ENCODE results near the gene ERN1. TPM values are rescaled to one million over a fixed set of nuclear protein-coding genes. Genes with fewer than 3 reads are reported as not detected.

The ERN1 gene
- total and polyA plus RNA-seq, 3 experiments from 2014 or later, result 24.7 to 92.1 (median 25.5) TPM

- peak overlapping the region in 3 of 7 donors; percentile 4 to 26 (median 15) for H3K4me3 Mint-ChIP-seq
- no peaks in the 10 kb centered on the region for H3K9me3 Mint-ChIP-seq
- Histone ChIP-seq H3K4me3 (ENCODE audit: low read length) (no peak overlapping the region), H3K9me3 (ENCODE audit: low read length) (no peaks in the 10 kb centered on the region), H3K27me3 (ENCODE audit: insufficient read depth, low read length, poor library complexity, severe bottlenecking) (no peaks in the 10 kb centered on the region), H3K4me1 (ENCODE audit: insufficient read depth, low read length) (peaks cover 39% of the 10 kb centered on the region), H3K27ac (ENCODE audit: low read depth, low read length) (no peak overlapping the region), H3K36me3 (ENCODE audit: insufficient read depth, low read length) (peaks cover 4% of the 10 kb centered on the region)
- ChIA-PET POLR2A (interaction anchor here (0.6 kb wide), 1 partner anchor 26 kb away, joined by 3 read pairs; no protein-coding TSS in a partner anchor), CTCF (interaction anchor here (0.9 to 1.9 kb wide), 4 partner anchors 9 to 73 kb away, joined by 3 to 7 read pairs (median 3); no protein-coding TSS in a partner anchor)
- H3K4me1 Mint-ChIP-seq, result peaks cover 65 to 83% (median 78%) of the 10 kb centered on the region in 3 donors
- peaks cover 0 to 26% (median 7%) of the 10 kb centered on the region in 3 donors for H3K36me3 Mint-ChIP-seq
- DNase-seq, result no peak
- peak overlapping the region; percentile 7 to 80 (median 53) for H3K27ac Mint-ChIP-seq
- H3K27me3 Mint-ChIP-seq, result no peaks in the 10 kb centered on the region
Measured at GRCh38 chr17:64102627-64103390, 27.1 kb downstream of the ERN1 start.

DNA sequence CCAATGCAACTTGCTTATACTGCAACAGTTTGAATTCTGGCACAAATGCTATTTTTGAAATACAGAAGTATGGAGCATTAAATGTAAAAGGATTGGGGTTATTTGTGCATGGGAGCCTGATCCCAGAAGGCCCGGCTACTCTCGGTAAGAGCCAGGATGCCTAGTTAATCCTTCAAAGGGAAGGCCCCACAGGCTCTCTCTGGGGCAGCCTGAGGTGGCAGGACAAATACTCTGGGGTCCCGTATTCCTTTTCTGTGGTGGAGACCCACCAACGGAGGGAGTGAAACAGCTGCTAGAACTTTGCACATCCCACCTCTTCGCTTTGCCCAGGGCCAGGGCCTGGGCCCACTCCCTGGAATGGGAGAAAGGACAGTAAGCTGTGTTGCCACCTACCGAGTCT lies 30.4 kb downstream of the ERN1 start:
- no peak for DNase-seq
- peak overlapping the region in 1 of 8 donors; percentile 36 for H3K27ac Mint-ChIP-seq
- POLR2A ChIA-PET, result no interaction called here
- no peaks in the 10 kb centered on the region for H3K9me3 ChIP-seq (ENCODE audit: low read length)
- peaks cover 57 to 74% (median 69%) of the 10 kb centered on the region in 3 donors for H3K4me1 Mint-ChIP-seq
- H3K4me3 ChIP-seq (ENCODE audit: low read length), result no peak overlapping the region
- H3K4me3 Mint-ChIP-seq, result no peak overlapping the region
- H3K4me1 ChIP-seq (ENCODE audit: insufficient read depth, low read length), result peaks cover 20% of the 10 kb centered on the region
- H3K9me3 Mint-ChIP-seq, result no peaks in the 10 kb centered on the region
- H3K36me3 Mint-ChIP-seq, result peaks cover 15 to 52% (median 16%) of the 10 kb centered on the region in 3 donors
- CTCF ChIA-PET, result no interaction called here
- no peaks in the 10 kb centered on the region for H3K27me3 ChIP-seq (ENCODE audit: insufficient read depth, low read length, poor library complexity, severe bottlenecking)
- H3K36me3 ChIP-seq (ENCODE audit: insufficient read depth, low read length), result peaks cover 16% of the 10 kb centered on the region
- H3K27ac ChIP-seq (ENCODE audit: low read depth, low read length), result no peak overlapping the region
- no peaks in the 10 kb centered on the region for H3K27me3 Mint-ChIP-seq

GRCh38 chr17:64097196-64097936 lies 32.6 kb downstream of the ERN1 start:
- Mint-ChIP-seq H3K9me3 (no peaks in the 10 kb centered on the region), H3K36me3 (peaks cover 17 to 62% (median 21%) of the 10 kb centered on the region in 3 donors), H3K27ac (peak overlapping the region in 3 of 8 donors; percentile 15 to 93 (median 21)), H3K27me3 (no peaks in the 10 kb centered on the region), H3K4me3 (no peak overlapping the region), H3K4me1 (peaks cover 53 to 73% (median 63%) of the 10 kb centered on the region in 3 donors)
- peaks cover 10% of the 10 kb centered on the region for H3K4me1 ChIP-seq (ENCODE audit: insufficient read depth, low read length)
- DNase-seq, result no peak
- ChIA-PET CTCF (interaction anchor here (0.7 to 1.9 kb wide), 3 partner anchors 34 to 248 kb away, joined by 3 to 7 read pairs (median 3); no protein-coding TSS in a partner anchor), POLR2A (no interaction called here)
- peaks cover 16% of the 10 kb centered on the region for H3K36me3 ChIP-seq (ENCODE audit: insufficient read depth, low read length)
- no peaks in the 10 kb centered on the region for H3K9me3 ChIP-seq (ENCODE audit: low read length)
- H3K27me3 ChIP-seq (ENCODE audit: insufficient read depth, low read length, poor library complexity, severe bottlenecking), result no peaks in the 10 kb centered on the region
- no peak overlapping the region for H3K4me3 ChIP-seq (ENCODE audit: low read length)
- no peak overlapping the region for H3K27ac ChIP-seq (ENCODE audit: low read depth, low read length)

DNA sequence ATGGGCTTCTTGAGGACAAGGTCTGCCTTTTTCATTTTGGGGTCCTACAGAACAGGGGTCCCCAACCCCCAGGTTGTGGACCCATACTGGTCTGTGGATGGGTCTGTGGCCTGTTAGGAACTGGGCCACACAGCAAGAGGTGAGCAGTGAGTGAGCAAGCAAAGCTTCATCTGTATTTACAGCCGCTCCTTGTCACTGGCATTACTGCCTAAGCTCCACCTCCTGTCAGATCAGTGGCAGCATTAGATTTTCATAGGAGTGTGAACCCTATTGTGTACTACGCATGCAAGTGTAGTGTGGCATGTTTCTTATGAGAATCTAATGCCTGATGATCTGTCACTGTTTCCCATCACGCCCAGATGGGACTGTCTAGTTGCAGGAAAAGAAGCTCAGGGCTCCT lies 33.9 kb downstream of the ERN1 start:
- peaks cover 16% of the 10 kb centered on the region for H3K36me3 ChIP-seq (ENCODE audit: insufficient read depth, low read length)
- H3K4me3 ChIP-seq (ENCODE audit: low read length), result no peak overlapping the region
- Mint-ChIP-seq H3K27me3 (no peaks in the 10 kb centered on the region), H3K27ac (peak overlapping the region in 6 of 8 donors; percentile 28 to 93 (median 80)), H3K4me3 (peak overlapping the region in 1 of 7 donors; percentile 51), H3K4me1 (peaks cover 59 to 76% (median 67%) of the 10 kb centered on the region in 3 donors), H3K36me3 (peaks cover 19 to 63% (median 24%) of the 10 kb centered on the region in 3 donors), H3K9me3 (no peaks in the 10 kb centered on the region)
- H3K4me1 ChIP-seq (ENCODE audit: insufficient read depth, low read length), result peaks cover 20% of the 10 kb centered on the region
- no peaks in the 10 kb centered on the region for H3K27me3 ChIP-seq (ENCODE audit: insufficient read depth, low read length, poor library complexity, severe bottlenecking)
- CTCF ChIA-PET, result interaction anchor here (1.9 kb wide), 1 partner anchor 37 kb away, joined by 7 read pairs; no protein-coding TSS in a partner anchor
- no peaks in the 10 kb centered on the region for H3K9me3 ChIP-seq (ENCODE audit: low read length)
- POLR2A ChIA-PET, result no interaction called here
- H3K27ac ChIP-seq (ENCODE audit: low read depth, low read length), result no peak overlapping the region
- no peak for DNase-seq

- Histone ChIP-seq H3K4me3 (ENCODE audit: low read length) (no peak overlapping the region), H3K27ac (ENCODE audit: low read depth, low read length) (no peak overlapping the region), H3K4me1 (ENCODE audit: insufficient read depth, low read length) (peaks cover 27% of the 10 kb centered on the region), H3K9me3 (ENCODE audit: low read length) (no peaks in the 10 kb centered on the region), H3K36me3 (ENCODE audit: insufficient read depth, low read length) (peaks cover 16% of the 10 kb centered on the region), H3K27me3 (ENCODE audit: insufficient read depth, low read length, poor library complexity, severe bottlenecking) (no peaks in the 10 kb centered on the region)
- Mint-ChIP-seq H3K36me3 (peaks cover 21 to 61% (median 24%) of the 10 kb centered on the region in 3 donors), H3K4me3 (peak overlapping the region in 2 of 7 donors; percentile 51), H3K27ac (peak overlapping the region in 7 of 8 donors; percentile 28 to 93 (median 83)), H3K27me3 (no peaks in the 10 kb centered on the region), H3K4me1 (peaks cover 63 to 79% (median 70%) of the 10 kb centered on the region in 3 donors), H3K9me3 (no peaks in the 10 kb centered on the region)
- DNase-seq, result no peak
- ChIA-PET POLR2A (interaction anchor here (0.6 kb wide), 1 partner anchor 1540 kb away, joined by 4 read pairs; no protein-coding TSS in a partner anchor), CTCF (interaction anchor here (1.9 kb wide), 1 partner anchor 38 kb away, joined by 7 read pairs; no protein-coding TSS in a partner anchor)
Measured at GRCh38 chr17:64095144-64095882, 34.6 kb downstream of the ERN1 start.

- peaks cover 67 to 79% (median 71%) of the 10 kb centered on the region in 3 donors for H3K4me1 Mint-ChIP-seq
- peaks cover 16% of the 10 kb centered on the region for H3K36me3 ChIP-seq (ENCODE audit: insufficient read depth, low read length)
- H3K27me3 Mint-ChIP-seq, result no peaks in the 10 kb centered on the region
- H3K4me3 ChIP-seq (ENCODE audit: low read length), result no peak overlapping the region
- ChIA-PET POLR2A (no interaction called here), CTCF (interaction anchor here (2.7 kb wide), 1 partner anchor 18 kb away, joined by 5 read pairs; no protein-coding TSS in a partner anchor)
- DNase-seq, result no peak
- no peaks in the 10 kb centered on the region for H3K27me3 ChIP-seq (ENCODE audit: insufficient read depth, low read length, poor library complexity, severe bottlenecking)
- peaks cover 27% of the 10 kb centered on the region for H3K4me1 ChIP-seq (ENCODE audit: insufficient read depth, low read length)
- peaks cover 21 to 64% (median 24%) of the 10 kb centered on the region in 3 donors for H3K36me3 Mint-ChIP-seq
- H3K4me3 Mint-ChIP-seq, result no peak overlapping the region
- no peak overlapping the region for H3K27ac ChIP-seq (ENCODE audit: low read depth, low read length)
- no peaks in the 10 kb centered on the region for H3K9me3 ChIP-seq (ENCODE audit: low read length)
- H3K9me3 Mint-ChIP-seq, result no peaks in the 10 kb centered on the region
- peak overlapping the region in 6 of 8 donors; percentile 2 to 78 (median 55) for H3K27ac Mint-ChIP-seq
Measured at GRCh38 chr17:64094412-64094811, 35.5 kb downstream of the ERN1 start.

DNA sequence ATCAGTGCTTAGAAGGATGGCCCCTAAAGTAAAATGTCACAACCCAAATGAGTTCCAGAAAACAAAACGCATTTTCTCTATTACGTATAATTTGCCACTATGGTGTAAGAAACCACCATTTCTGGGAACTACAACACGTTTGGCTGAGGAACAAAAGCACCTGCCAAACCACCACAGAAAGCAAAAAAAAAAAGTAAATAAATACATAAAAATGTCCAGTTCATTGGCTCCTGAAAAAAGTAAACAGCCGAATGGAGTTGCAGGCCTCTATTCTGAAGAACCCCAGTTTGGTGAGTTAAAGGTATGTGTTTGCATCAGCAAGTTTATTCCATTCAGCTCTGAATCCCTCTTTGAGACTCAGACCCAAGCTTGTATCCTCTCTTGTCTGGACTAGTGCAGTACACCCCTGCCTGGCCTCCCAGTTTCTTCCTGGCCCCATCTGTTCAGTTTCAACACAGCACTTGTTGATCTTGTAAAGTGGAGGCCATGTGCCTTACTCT lies 36.9 kb downstream of the ERN1 start:
- Mint-ChIP-seq H3K9me3 (no peaks in the 10 kb centered on the region), H3K4me1 (peaks cover 69 to 79% (median 72%) of the 10 kb centered on the region in 3 donors), H3K27me3 (no peaks in the 10 kb centered on the region), H3K4me3 (peak overlapping the region in 5 of 7 donors; percentile 2 to 47 (median 7)), H3K27ac (peak overlapping the region; percentile 65 to 91 (median 82)), H3K36me3 (peaks cover 21 to 63% (median 24%) of the 10 kb centered on the region in 3 donors)
- ChIA-PET CTCF (interaction anchor here (0.9 to 2.7 kb wide), 4 partner anchors 9 to 64 kb away, joined by 3 to 5 read pairs (median 3); no protein-coding TSS in a partner anchor), POLR2A (no interaction called here)
- no peaks in the 10 kb centered on the region for H3K27me3 ChIP-seq (ENCODE audit: insufficient read depth, low read length, poor library complexity, severe bottlenecking)
- H3K36me3 ChIP-seq (ENCODE audit: insufficient read depth, low read length), result peaks cover 12% of the 10 kb centered on the region
- H3K4me1 ChIP-seq (ENCODE audit: insufficient read depth, low read length), result peaks cover 33% of the 10 kb centered on the region
- DNase-seq, result no peak
- no peaks in the 10 kb centered on the region for H3K9me3 ChIP-seq (ENCODE audit: low read length)
- H3K27ac ChIP-seq (ENCODE audit: low read depth, low read length), result no peak overlapping the region
- H3K4me3 ChIP-seq (ENCODE audit: low read length), result no peak overlapping the region
